HEK293T (cell line): Measurements from ENCODE around the gene NME3.

Experiments
- CTCF ChIA-PET: fragments of 350-600 bp; formaldehyde crosslinking; extraction: SDS; loops from one replicate; lab custom pipeline; 2021; ENCODE audit warnings: antibody characterized with exemption, inconsistent platforms; lab: Yijun Ruan, JAX
- POLR2A ChIA-PET: fragments of 350-600 bp; formaldehyde crosslinking; extraction: SDS; loops from one replicate; lab custom pipeline; 2020; ENCODE audit warnings: antibody characterized with exemption, inconsistent platforms; lab: Yijun Ruan, JAX
- DNase-seq: peaks from one replicate; pipeline ENCODE4 v3.0.0; 2012; ENCODE audit warnings: mixed read lengths; ENCODE audit errors: extremely low spot score
- ARNT ChIP-seq: fragments of 450-650 bp; IDR thresholded peaks from 2 replicates; pipeline ENCODE4 v1.6.1; 2017; ENCODE audit warnings: mild to moderate bottlenecking
- BHLHE40 ChIP-seq: fragments of 450-650 bp; IDR thresholded peaks from 2 replicates; pipeline ENCODE4 v1.6.1; 2016; ENCODE audit warnings: mild to moderate bottlenecking, moderate library complexity, borderline replicate concordance
- CTBP1 ChIP-seq: fragments of 450-650 bp; IDR thresholded peaks from 2 replicates; pipeline ENCODE4 v1.6.1; 2016; ENCODE audit warnings: borderline replicate concordance
- ELF4 ChIP-seq: fragments of 450-650 bp; IDR thresholded peaks from 2 replicates; pipeline ENCODE4 v1.6.1; 2017; ENCODE audit warnings: antibody characterized with exemption
- FOXA1 ChIP-seq: fragments of 450-650 bp; IDR thresholded peaks from 2 replicates; pipeline ENCODE4 v1.6.1; 2016; ENCODE audit warnings: mild to moderate bottlenecking
- FOXK2 ChIP-seq: fragments of 450-650 bp; IDR thresholded peaks from 2 replicates; pipeline ENCODE4 v1.6.1; 2016; ENCODE audit warnings: mild to moderate bottlenecking
- FOXM1 ChIP-seq: fragments of 450-650 bp; IDR thresholded peaks from 2 replicates; pipeline ENCODE4 v1.6.1; 2017; ENCODE audit warnings: mild to moderate bottlenecking, borderline replicate concordance
- HDGF ChIP-seq: fragments of 450-650 bp; IDR thresholded peaks from 2 replicates; pipeline ENCODE4 v1.6.1; 2017; ENCODE audit warnings: antibody characterized with exemption, borderline replicate concordance
- L3MBTL2 ChIP-seq: fragments of 450-650 bp; conservative IDR thresholded peaks from 2 replicates; pipeline ENCODE4 v1.6.1; 2016; ENCODE audit warnings: mild to moderate bottlenecking
- LEF1 ChIP-seq: fragments of 450-650 bp; IDR thresholded peaks from 2 replicates; pipeline ENCODE4 v1.6.1; 2017; ENCODE audit warnings: mild to moderate bottlenecking, borderline replicate concordance
- NFRKB ChIP-seq: fragments of 450-650 bp; IDR thresholded peaks from 2 replicates; pipeline ENCODE4 v1.6.1; 2016; ENCODE audit warnings: mild to moderate bottlenecking, moderate library complexity
- PKNOX1 ChIP-seq: fragments of 450-650 bp; IDR thresholded peaks from 2 replicates; pipeline ENCODE4 v1.6.1; 2016
- SP1 ChIP-seq: fragments of 450-650 bp; IDR thresholded peaks from 2 replicates; pipeline ENCODE4 v1.6.1; 2017
- SUZ12 ChIP-seq: fragments of 450-650 bp; IDR thresholded peaks from 2 replicates; pipeline ENCODE4 v1.6.1; 2016; ENCODE audit warnings: mild to moderate bottlenecking
- TARDBP ChIP-seq: fragments of 450-650 bp; IDR thresholded peaks from 2 replicates; pipeline ENCODE4 v1.6.1; 2016
- ZNF384 ChIP-seq: fragments of 450-650 bp; IDR thresholded peaks from 2 replicates; pipeline ENCODE4 v1.6.1; 2016

NME3 gene

DNA sequence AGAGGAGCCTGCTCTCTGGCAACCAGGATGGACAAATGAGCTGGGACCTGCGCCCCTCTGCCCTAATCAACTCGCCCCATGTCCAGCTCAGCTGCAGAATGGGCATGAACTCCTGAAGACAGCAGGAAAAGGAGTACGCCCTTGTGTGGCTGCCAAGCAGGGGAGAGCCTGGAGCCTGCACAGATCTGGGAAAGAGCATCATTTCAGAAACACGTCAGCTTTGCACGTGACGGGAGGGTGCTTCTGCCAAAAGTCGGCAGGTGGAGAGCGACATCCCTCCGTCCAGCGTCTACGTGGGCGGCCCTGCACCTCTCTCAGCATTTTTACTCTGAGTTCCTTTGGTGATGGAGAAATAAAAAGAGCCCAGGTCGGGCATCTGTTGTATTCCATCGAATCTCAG is 18.5 kb downstream of the NME3 start:
- POLR2A ChIA-PET = no interaction called here
- CTCF ChIA-PET = no interaction called here
- TF ChIP-seq FOXA1 = no peak
- no peak for TF ChIP-seq L3MBTL2
- TF ChIP-seq FOXK2 = no peak
- TF ChIP-seq LEF1 = no peak
- TF ChIP-seq PKNOX1 = no peak
- TF ChIP-seq ELF4 = no peak
- no peak for TF ChIP-seq NFRKB
- no peak for TF ChIP-seq SP1
- TF ChIP-seq FOXM1 = no peak
- no peak for TF ChIP-seq CTBP1
- no peak for DNase-seq

- no peak for TF ChIP-seq HDGF
- no peak for DNase-seq
- ChIA-PET POLR2A (interaction anchor here (0.9 kb wide), 1 partner anchor 31 kb away, joined by 4 read pairs; the partner anchor contains the start of gene NUBP2), CTCF (no interaction called here)
Observed at GRCh38 chr16:1751946-1752345, 19.4 kb downstream of the NME3 start.

- DNase-seq = no peak
- TF ChIP-seq FOXK2 = no peak
- TF ChIP-seq ELF4 = no peak
- no peak for TF ChIP-seq LEF1
- no peak for TF ChIP-seq CTBP1
- no peak for TF ChIP-seq TARDBP
- CTCF ChIA-PET = no interaction called here
- POLR2A ChIA-PET = no interaction called here
Observed at GRCh38 chr16:1749152-1750117, 21.9 kb downstream of the NME3 start.

- CTCF ChIA-PET = no interaction called here
Observed at GRCh38 chr16:1747934-1748333, 23.4 kb downstream of the NME3 start.

GRCh38 chr16:1746693-1747195 is 24.6 kb downstream of the NME3 start:
- POLR2A ChIA-PET = interaction anchor here (1.0 kb wide), 1 partner anchor 41 kb away, joined by 4 read pairs; the partner anchor contains the start of gene MAPK8IP3
- TF ChIP-seq TARDBP (no peak), NFRKB (no peak), LEF1 (no peak), L3MBTL2 (no peak), BHLHE40 (no peak), CTBP1 (no peak), HDGF (no peak), FOXM1 (no peak), ELF4 (no peak), ZNF384 (no peak), SUZ12 (no peak), ARNT (no peak), FOXA1 (no peak), SP1 (no peak)
- no peak for DNase-seq
- CTCF ChIA-PET = no interaction called here

More at GRCh38 chr16:1747934-1748333, 23.4 kb downstream of the NME3 start:
- no peak for DNase-seq
- TF ChIP-seq LEF1 = no peak
- no peak for TF ChIP-seq TARDBP
- no peak for TF ChIP-seq HDGF
- TF ChIP-seq ARNT = no peak
- POLR2A ChIA-PET = no interaction called here

- TF ChIP-seq SUZ12 (no peak), TARDBP (no peak), BHLHE40 (no peak), FOXK2 (no peak)
- ChIA-PET CTCF (no interaction called here), POLR2A (interaction anchor here (1.0 kb wide), 1 partner anchor 40 kb away, joined by 4 read pairs; the partner anchor contains the start of gene MAPK8IP3)
- no peak for DNase-seq
Observed at GRCh38 chr16:1745900-1746692, 25.2 kb downstream of the NME3 start.

GRCh38 chr16:1745181-1745899 is 26.0 kb downstream of the NME3 start:
- ChIA-PET CTCF (no interaction called here), POLR2A (no interaction called here)
- TF ChIP-seq ARNT (no peak), TARDBP (no peak), SP1 (no peak), SUZ12 (no peak), LEF1 (no peak), CTBP1 (no peak), FOXA1 (no peak), L3MBTL2 (no peak), FOXK2 (no peak), PKNOX1 (no peak), ELF4 (no peak), NFRKB (no peak), HDGF (no peak), FOXM1 (no peak)
- no peak for DNase-seq
